DMS114 treated with DMSO at 0.1 percent for 48 hours (cell line): Measurements from ENCODE around the gene PRRT2.
A peak's percentile ranks its signal among the peaks of the same experiment; 100 is the strongest.

Experiments
- DNase-seq: peaks from one replicate; lab custom pipeline; 2025; ENCODE audit not compliant: unreplicated experiment; lab: John Stamatoyannopoulos, UW

The PRRT2 gene

DNA sequence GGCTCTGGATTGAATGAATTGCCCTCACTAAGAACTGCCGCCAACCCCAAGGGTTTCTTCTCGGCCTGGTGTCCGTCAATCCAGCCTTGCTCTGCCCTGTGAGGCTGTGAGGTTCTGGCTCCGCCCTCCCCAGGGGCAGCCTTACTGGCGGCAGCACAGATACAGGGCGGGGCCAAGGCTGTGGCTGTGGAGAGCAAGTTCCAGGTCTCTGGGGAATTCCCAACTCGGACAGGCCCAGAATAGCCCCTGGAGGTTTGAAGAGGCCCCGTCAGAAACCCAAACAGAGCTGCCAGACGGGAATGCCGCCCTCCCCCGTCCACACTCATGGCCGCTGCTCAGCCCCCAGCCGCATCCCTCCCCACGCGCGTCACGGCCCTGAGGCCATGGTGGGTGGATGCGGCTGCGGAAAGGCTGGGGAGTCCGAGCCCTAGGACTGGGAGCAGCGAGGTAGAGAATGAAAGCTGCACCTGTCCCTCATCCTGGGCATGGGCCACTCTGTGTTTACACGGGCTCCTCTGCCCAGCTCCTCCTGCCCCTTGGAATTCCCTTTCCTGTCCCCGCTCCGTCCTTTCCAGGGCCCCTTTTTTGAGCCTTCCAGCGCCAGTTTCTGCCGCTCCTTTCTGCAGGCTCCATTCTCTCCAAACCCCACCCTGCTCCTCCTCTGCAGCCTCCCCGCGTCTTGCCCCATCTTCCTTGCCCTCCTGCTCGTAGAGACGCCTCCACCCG lies 660 bp upstream of the PRRT2 start:
- DNase-seq: peak; percentile 92

DNA sequence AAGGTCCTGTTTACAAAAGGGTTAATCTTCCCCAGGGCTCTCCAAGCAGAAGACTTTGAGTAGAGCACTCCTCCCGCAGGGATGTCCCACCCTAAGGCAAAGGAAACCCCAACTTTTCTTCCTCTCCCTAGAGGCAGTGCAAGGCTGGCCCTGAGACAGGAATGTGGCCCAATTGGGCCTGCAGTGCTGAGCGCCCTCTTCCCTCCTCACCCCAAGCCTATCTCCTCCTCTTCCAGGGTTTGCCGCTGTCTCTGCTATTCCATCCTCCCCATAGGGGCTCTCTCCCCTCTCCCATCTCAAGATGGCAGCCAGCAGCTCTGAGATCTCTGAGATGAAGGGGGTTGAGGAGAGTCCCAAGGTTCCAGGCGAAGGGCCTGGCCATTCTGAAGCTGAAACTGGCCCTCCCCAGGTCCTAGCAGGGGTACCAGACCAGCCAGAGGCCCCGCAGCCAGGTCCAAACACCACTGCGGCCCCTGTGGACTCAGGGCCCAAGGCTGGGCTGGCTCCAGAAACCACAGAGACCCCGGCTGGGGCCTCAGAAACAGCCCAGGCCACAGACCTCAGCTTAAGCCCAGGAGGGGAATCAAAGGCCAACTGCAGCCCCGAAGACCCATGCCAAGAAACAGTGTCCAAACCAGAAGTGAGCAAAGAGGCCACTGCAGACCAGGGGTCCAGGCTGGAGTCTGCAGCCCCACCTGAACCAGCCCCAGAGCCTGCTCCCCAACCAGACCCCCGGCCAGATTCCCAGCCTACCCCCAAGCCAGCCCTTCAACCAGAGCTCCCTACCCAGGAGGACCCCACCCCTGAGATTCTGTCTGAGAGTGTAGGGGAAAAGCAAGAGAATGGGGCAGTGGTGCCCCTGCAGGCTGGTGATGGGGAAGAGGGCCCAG lies 1.0 kb downstream of the PRRT2 start:
- DNase-seq: peak; percentile 16

DNA sequence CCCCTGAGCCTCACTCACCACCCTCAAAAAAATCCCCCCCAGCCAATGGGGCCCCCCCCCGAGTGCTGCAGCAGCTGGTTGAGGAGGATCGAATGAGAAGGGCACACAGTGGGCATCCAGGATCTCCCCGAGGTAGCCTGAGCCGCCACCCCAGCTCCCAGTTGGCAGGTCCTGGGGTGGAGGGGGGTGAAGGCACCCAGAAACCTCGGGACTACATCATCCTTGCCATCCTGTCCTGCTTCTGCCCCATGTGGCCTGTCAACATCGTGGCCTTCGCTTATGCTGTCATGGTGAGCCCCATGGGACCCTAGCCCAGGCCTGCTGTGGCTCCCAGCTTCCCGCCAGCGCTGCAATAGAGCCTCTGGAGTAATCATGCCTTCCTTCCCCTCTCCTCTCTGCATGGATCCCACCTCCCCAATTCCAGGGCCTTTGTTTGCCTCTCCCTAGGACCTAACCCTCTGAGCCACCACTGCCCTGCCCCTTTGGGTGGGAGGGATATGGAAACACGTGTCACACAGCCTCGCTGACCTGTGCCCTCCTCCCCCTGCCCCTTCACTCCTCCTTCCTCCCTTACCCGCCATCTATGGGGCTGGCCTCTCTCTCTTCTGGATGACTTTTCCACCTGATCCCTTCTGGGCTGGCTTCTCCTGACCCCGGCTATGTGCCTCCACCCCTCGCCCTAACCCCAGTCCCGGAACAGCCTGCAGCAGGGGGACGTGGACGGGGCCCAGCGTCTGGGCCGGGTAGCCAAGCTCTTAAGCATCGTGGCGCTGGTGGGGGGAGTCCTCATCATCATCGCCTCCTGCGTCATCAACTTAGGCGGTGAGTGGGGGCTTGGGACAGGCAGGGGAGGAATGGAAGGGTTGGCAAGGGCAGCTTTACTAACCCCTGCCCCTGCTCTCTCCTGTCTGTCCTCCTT lies 1.9 kb downstream of the PRRT2 start:
- DNase-seq: no peak

DNA sequence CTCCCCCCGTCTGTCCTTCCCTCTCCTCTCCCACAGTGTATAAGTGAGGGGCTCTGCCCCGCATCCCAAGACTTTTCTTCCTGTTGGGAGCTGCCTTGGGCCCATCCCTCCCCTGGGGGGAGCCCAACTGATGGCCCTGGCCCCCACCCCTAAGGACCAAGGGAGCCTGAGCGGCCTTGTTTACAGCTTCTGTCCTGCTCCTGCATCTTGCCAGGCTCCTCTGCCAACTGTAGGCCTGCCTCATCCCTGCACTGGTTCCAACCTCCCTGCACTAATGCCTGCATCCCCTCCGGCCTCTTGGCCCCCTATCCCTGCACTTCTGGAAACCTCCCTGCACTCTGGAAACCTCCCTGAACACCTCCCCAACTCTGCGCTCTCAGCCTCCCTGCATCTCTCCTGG lies 2.6 kb downstream of the PRRT2 start:
- DNase-seq: no peak

DNA sequence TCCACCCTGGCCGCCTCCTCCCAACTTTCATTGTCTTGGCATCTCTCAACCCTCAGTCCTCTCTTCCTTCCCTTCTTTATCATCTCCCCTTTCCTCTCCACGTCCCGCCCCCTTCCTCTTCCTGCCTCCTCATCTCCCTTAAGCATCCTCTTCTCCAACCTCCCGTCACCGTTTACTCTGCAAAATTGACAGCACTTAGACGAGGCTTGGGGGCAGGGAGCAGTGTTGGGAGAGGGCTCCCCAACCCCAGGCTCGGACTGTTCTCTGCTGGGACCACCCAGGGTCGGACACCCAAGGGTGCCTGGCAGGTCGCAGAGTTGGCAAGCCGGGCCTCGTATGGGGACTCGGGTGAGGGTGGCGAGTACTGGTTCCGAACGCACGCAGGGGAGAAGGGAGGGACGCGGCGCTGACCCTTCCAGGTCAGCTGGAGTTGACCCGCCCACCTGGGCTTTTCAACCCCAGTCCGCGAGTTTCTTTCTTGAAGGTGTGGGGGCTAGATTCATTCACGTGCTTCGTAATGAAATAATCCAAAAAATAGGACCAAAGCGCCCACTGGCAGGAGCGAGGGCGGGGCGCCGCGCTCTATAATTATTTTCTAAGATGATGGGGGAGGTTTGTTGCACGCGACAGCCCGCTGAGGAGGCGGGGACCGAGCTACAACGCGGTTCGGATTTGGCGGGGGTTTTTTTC lies 3.2 kb downstream of the PRRT2 start:
- DNase-seq: peak; percentile 30

DNA sequence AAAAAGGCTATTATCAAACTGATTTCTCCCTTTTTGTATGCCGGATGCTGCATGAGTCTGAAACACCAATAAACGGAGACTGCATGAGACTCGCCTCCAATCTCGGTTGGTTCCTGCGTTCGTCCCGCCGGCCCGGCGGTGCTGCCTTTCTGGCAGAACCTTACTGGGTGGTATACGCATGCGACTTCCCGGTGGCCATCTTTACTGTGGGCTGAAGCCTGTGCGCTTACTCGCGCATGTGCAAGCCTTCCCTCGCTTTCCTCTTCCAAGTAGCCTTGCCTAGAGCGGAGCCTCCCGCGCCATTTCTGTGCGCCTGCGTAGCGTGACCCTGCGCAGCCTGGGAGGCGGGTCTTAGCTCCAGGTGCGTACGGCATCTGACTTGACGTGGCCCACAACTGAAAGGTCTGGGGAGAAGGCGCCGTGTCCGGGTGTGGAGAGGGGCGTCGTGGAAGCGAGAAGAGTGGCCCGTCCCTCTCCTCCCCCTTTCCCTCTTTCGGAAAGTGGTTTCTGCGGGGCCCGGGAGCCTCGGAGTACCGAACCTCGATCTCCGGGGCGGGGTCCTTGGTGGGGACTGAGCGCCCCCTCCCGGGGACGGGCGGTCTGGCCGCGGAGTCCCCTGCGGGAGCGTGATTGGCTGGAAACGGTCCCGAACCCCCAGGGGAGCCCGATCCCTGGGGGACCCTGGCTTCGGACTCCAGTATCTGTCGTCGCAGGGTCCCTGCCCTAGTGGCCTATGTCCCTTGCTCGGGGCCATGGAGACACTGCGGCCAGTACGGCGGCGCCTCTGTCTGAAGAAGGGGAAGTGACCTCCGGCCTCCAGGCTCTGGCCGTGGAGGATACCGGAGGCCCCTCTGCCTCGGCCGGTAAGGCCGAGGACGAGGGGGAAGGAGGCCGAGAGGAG lies 4.0 kb downstream of the PRRT2 start, which contains the start of gene PAGR1:
Gene PAGR1 (plus strand): TSS at position 360 of the 901 bp plus-strand sequence. CDS start 374 bp downstream, at position 734.
- DNase-seq: peak; percentile 98

DNA sequence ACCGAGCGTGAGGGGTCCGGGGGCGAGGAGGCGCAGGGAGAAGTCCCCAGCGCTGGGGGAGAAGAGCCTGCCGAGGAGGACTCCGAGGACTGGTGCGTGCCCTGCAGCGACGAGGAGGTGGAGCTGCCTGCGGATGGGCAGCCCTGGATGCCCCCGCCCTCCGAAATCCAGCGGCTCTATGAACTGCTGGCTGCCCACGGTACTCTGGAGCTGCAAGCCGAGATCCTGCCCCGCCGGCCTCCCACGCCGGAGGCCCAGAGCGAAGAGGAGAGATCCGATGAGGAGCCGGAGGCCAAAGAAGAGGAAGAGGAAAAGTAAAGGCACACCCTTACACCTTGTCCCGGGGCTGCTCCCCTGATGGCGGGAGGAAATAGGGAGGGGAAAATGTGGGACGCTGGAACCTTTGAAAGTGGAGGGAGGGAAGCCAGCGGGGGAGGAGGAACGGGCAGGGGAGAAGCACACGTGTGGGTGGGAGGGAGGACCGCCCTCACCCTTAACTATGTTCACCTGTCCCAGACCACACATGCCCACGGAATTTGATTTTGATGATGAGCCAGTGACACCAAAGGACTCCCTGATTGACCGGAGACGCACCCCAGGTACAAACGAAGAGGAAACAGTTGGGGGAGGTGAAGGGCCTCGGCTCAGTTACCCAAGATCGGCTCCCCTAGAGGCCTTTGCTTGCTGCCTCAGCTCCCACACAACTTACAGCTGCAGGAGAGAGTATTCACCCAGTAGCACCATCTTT lies 4.9 kb downstream of the PRRT2 start:
- DNase-seq: peak; percentile 21

DNA sequence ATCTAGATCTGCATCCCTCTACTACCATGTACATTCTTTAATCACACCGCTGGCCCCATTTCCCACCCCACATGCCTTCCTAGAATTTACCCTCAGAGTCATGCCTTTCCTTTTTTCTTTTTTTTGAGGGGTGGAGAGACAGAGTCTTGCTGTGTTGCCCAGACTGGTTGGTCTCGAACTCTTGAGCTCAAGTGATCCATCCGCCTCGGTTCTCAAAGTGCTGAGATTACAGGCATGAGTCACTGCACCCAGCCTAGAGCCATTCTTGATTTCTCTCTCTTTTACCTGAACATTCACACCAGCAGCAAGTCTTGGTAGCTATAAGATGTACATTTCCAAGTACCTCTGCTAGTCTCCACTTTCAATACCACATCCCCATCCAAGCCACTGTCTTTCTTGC lies 6.1 kb downstream of the PRRT2 start:
- no peak for DNase-seq

DNA sequence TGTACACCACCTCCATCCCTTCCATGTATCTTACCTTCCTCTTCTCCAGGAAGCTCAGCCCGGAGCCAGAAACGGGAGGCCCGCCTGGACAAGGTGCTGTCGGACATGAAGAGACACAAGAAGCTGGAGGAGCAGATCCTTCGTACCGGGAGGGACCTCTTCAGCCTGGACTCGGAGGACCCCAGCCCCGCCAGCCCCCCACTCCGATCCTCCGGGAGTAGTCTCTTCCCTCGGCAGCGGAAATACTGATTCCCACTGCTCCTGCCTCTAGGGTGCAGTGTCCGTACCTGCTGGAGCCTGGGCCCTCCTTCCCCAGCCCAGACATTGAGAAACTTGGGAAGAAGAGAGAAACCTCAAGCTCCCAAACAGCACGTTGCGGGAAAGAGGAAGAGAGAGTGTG lies 7.5 kb downstream of the PRRT2 start:
- DNase-seq: no peak

DNA sequence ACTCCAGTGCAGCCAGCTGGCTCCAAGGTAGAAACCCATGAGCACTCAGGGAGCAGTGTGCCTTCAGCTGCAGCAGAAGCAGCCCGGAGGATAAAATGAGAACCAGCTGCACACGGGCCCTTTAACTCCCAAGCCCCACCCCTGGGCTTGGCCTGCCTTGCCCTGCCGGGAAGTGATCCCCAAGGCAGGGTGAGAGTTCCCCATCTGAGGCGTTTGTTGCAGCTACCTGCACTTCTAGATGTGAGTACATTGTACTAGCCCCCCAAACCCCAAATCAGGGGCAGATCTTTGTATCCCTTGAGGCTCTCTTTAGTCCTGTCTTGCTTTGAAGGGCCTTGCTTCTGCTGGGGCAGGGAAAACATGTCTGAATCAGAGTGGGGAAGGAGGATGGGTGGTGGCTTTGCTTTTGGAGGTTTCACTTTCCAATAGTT lies 8.3 kb downstream of the PRRT2 start, which contains the start of gene MVP:
Gene MVP (plus strand): TSS at position 192 of the 431 bp plus-strand sequence. CDS start 10,088 bp downstream, outside the sequence.
- no peak for DNase-seq

DNA sequence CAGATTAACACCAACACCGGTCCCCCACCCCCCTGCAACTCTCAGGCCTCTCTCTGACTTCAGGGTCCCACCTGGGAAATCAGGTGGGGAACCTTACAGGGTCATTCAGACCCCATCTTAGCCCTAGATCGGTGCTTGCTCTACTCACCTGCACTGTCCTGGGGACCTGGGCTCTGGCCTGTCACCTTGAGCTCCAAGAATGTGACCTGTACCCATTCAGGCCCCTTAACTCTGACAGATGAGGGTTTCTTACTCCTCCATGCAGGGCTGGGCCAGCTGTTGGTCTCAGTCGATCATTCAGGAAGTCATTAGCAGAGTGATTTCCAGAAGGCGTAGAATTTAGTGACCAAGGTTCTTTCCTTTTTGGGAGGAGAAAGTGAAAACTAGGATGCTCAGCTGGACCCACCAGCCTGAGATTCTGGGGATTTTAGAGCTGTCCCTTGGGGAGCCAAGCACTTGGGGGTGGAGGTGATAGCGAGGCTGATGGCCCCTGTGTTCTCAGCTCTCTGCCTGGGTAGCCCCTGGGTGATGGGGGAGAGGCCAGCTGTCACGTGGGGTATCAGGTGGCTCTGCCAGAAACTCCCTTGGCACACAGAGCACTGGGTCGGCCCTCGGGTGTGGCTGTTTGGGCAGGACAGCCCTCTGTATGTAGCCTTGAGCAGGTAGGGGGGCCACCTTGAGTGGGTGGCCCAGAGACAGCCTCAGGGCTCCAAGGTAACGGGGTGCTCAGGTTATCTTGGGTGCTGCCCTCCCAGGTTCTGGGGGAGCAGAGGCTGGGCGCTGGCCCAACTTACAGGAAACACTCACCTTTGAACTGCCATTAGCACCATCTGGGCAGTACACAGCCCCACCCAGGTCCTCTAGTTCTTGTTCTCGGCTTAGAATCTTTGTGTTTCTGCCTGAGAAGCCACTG lies 9.0 kb downstream of the PRRT2 start:
- no peak for DNase-seq

DNA sequence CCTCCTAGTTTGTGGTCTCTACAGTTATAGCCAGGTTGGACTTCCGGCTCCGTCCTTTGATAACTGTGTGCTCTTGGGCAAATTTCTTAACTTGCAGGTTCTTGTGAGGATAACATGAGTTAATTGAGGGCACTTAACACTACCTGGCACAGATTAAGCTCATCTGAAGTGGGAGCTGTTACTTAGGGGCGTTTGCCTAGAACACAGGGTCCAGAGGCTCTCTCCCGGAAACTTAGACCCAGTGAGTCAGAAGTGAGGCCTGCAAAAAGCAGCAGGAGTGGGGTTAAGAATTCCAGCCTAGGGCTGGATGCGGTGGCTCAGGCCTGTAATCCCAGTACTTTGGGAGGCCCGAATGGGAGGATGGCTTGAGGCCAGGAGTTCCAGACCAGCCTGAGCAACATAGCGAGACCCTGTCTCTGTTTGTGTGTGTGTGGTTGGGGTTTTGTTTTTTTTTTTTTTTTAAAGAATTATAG lies 9.7 kb downstream of the PRRT2 start:
- DNase-seq: no peak

DNA sequence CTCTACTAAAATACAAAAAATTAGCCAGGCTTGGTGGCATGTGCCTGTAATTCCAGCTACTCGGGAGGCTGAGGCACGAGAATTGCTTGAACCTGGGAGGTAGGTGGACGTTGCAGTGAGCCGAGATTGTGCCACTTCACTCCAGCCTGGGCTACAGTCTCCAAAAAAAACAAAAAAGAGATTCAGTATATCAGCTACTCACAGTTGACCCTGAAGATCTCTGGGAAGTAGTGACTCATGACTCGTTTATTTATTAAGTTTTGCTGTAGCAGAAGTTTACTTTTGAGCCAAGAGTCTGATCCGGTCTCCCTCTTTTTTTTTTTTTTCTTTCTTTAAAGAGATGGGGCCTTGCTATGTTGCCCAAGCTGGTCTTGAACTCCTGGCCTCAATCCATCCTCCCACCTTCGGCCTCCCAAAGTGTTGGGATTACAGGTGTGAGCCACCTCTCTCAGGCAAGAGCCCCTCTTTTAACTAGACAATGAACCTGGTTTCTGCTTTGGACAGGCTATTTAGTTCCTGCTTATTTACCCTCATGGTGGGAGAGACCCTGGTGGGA lies 12.7 kb downstream of the PRRT2 start:
- DNase-seq: no peak

DNA sequence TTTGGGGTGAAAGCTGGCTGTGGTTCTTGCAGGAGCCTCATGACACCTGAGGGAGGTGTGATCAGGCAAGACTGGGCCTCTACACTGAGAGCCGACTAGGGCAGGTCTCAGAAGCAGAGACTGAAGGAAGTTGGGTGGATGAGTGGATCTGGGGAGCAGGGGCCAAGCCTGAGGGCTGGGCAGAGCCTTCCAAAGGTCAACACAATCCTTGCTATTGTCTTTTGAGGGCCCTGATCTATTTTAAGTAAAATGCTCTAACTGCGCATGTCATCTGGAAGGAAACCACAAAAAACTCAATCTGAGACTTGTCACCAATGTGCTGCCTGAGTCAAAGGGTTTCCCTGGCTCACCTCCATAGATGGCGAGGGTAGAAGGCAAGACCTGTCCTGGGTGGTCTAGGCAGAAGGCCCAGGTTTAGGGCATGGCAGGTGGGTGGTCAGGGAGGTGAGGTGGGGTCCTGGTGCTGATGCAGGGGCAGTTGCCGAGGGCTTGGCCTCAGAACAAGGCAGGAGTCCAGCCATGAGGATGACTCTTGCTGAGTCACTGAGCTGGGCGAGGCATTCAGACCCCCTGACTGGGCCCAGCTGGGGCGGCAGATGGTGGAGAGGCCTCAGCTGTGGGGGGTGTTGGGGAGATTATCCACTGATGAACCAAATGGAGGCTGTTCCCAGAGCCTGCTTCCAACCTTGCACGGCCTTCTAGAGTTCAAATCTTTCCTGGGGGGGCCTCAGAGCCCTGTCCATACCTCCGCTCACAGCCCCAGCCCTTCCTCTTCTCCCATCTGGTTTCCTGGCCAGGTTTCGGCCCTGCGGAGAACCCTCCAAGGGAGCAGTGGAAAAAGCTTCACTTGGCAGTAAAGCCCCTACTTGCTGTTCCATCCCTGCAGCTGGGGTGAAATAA lies 13.4 kb downstream of the PRRT2 start:
- no peak for DNase-seq

DNA sequence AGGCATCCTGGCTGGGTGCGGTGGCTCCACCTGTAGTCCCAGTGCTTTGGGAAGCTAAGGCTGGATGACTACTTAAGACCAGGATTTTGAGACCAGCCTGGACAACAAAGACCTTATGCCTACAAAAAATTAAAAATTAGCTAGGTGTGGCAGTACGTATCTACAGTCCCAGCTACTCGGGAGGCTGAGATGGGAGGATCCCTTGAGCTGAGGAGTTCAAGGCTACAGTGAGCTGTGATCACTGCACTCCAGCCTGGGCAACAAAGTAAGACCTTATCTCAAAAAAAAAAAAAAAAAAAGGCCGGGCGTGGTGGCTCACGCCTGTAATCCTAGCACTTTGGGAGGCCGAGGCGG lies 14.3 kb downstream of the PRRT2 start:
- DNase-seq: no peak

DNA sequence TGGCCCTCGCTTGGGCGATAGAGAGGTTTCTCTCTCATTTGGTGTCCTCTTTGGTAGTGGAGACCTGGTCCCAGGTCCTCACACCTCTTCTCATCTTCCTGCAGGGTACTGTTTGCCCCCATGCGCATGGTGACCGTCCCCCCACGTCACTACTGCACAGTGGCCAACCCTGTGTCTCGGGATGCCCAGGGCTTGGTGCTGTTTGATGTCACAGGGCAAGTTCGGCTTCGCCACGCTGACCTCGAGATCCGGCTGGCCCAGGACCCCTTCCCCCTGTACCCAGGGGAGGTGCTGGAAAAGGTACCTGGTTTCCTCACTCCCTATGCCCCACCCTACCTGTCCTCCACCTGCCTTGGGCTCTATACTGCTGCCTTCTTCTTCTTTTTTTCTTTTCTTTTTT lies 18.8 kb downstream of the PRRT2 start:
- no peak for DNase-seq
